Heart left ventricle (tissue), 16 donors: ENCODE measurements around the gene PSRC1. TPM values are rescaled to one million over a fixed set of nuclear protein-coding genes. Genes with fewer than 3 reads are reported as not detected.
"Not testable (repeated sequence)": the region's sequence is repeated elsewhere in the genome, so short reads cannot be mapped to it uniquely, and the experiment has no call there.

Experiments
- ATAC-seq, 4 donors: fragments of 200-7000 bp; cut with Tn5 transposase; one replicate each; pipeline ENCODE4 v1.9.1; 2020 to 2022; ENCODE audit warnings: moderate library complexity in 4 of 4, mild to moderate bottlenecking in 3 of 4, moderate number of reproducible peaks in 1 of 4
- DNase-seq, 5 donors: peaks; one replicate each; pipeline ENCODE4 v3.0.0-alpha.2; 2020
- H3K27ac ChIP-seq, 12 donors: fragments of 200-600 bp; sonication (generic) in 4 of 12; one replicate each; pipeline versions ENCODE4 v1.5.0 to v1.8.0; 2016 to 2022; ENCODE audit warnings: mild to moderate bottlenecking in 2 of 12
- H3K27me3 ChIP-seq, 9 donors: fragments of 200-600 bp; sonication (generic) in 2 of 9; one replicate each; pipeline versions ENCODE4 v1.5.1 to v1.8.0; 2016 to 2022; ENCODE audit warnings: mild to moderate bottlenecking in 3 of 9
- H3K36me3 ChIP-seq, 9 donors: fragments of 200-600 bp; sonication (generic) in 2 of 9; one replicate each; pipeline versions ENCODE4 v1.5.0 to v1.8.0; 2018 to 2022; ENCODE audit warnings: mild to moderate bottlenecking in 2 of 9
- H3K4me1 ChIP-seq, 12 donors: fragments of 200-600 bp; sonication (generic) in 4 of 12; one replicate each; pipeline versions ENCODE4 v1.5.0 to v1.8.0; 2016 to 2022; ENCODE audit warnings: mild to moderate bottlenecking in 3 of 12
- H3K4me3 ChIP-seq, 12 donors: fragments of 200-600 bp; sonication (generic) in 4 of 12; one replicate each; pipeline versions ENCODE4 v1.5.0 to v1.8.0; 2017 to 2022; ENCODE audit warnings: mild to moderate bottlenecking in 9 of 12, moderate library complexity in 4 of 12
- H3K9me3 ChIP-seq, 12 donors: fragments of 200-600 bp; sonication (generic) in 4 of 12; one replicate each; pipeline versions ENCODE4 v1.5.0 to v1.8.0; 2016 to 2022; ENCODE audit warnings: mild to moderate bottlenecking in 1 of 12
- POLR2A ChIP-seq, 2 donors: fragments of 450-650 bp; IDR thresholded peaks; one replicate each; pipeline ENCODE4 v1.6.1; 2017; ENCODE audit warnings: antibody characterized with exemption in 2 of 2, mild to moderate bottlenecking in 2 of 2, moderate library complexity in 2 of 2
- WGBS, 4 donors: extraction: QIAGEN DNeasy Blood & Tissue Kit in 2 of 4; methylation state at CpG; one replicate each; pipeline versions ENCODE4 v1.1.5 to v1.1.7; 2013 to 2018; 5-methylcytosine and 5-hydroxymethylcytosine counted together
- intact Hi-C, 10 donors: fragments of 100-400 bp; cut with DNase I; formaldehyde crosslinking; loops; one replicate each; pipeline versions ENCODE4 v1.11.1 to v1.14.2; 2022
- polyA plus RNA-seq, 2 donors: library from polyadenylated mRNA; stranded (reverse); fragments of 200-250 nt; gene quantifications; one replicate each; pipeline ENCODE4 v1.2.3, GENCODE V29; 2013
- total RNA-seq, 9 donors: library from RNA; depleted of rRNA in 2 of 9; stranded (reverse); fragments of >200 nt in 2 of 9; fragmentation: NEBNext Ultra II Directional in 3 of 9; extraction: Animal tissue kit (Norgen Biotek cat#: 25700) in 3 of 9; gene quantifications; one replicate each; pipeline versions ENCODE4 v1.1.0 to v1.2.4, GENCODE V29; 2016 to 2023
- TF ChIP-seq, protein P1 (sequence below), 12 donors: fragments of 200-600 bp; sonication (generic) in 4 of 12; IDR thresholded peaks; one replicate each; pipeline versions ENCODE4 v1.5.0 to v1.8.0; 2018 to 2022; ENCODE audit warnings: antibody characterized with exemption in 12 of 12, mild to moderate bottlenecking in 5 of 12
- donor health status: ischemic (EF 13 %, LVEDD 7.1; RV severe dilation, severe dysfunction).
- donor health status: healthy with polysubstance abuse.
- donor health status: DM: no; HTN: yes; CAD: no.
- donor health status: DM: no; HTN: no; CAD: no.
- donor health status: ischemic (EF 25% LVEDD 6.9; RV normal size, moderate dysfunction).
- donor health status: ischemic (EF 25% LVEDD 5.7; RV mildly dilated, moderate dysfunction).
- donor health status: healthy.
- donor health status: DM: yes; HTN: yes; CAD: no.
- donor health status: ischemic (EF 35%, LVEDD 5.7; RV mildly dilated, moderate dysfunction).
- donor health status: nonischemic (EF 11% LVEDD 7.7; RV severe dilation, severe dysfunction).
- donor health status: DM: yes; HTN: yes; CAD: no.
- donor health status: PGD.
- donor health status: ischemic (EF 29% LVEDD 5.4; RV normal size, mild dysfunction).
- donor health status: nonischemic (EF 23%, LVEDD 6.1; RV moderate dilation, normal function).

Gene PSRC1
- total and polyA plus RNA-seq, 11 donors = 0.23 to 3.6 (median 0.85) TPM; not detected in 1

DNA sequence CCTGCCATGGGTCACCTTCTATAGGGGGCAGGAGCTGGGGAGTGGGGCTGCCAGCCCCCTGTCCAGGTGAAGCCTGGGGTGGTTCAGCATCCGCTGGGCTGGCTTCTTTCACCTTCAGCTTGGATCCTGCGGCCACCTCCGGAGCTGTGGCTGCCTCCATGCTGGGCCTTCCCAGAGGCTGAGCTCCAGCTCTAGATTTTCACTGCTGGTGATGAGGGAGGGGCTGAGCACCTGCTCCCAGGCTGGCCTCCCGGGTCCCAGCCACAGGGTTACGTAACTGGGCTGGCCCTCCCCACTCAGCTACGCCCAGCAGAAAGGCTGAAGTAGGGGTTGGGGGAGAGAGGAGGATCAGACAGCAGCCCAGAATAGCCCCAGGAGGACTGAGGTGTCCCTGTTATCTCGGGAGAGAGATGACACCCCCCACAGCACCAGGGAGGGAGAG lies 23.9 kb upstream of the PSRC1 start, which contains the start of gene MYBPHL:
Gene MYBPHL (minus strand): TSS at position 180 of the 442 bp plus-strand sequence. CDS start 20 bp downstream, at position 160.
- intact Hi-C loops = no loop called here
- no peak within 1 kb of the TSS for H3K4me3 ChIP-seq
- 44 to 78% (median 61%) methylated on average over 5 to 7 of the region's 7 CpGs for WGBS, 4 donors
- no peak for TF ChIP-seq POLR2A (IDR thresholded peaks at IDR 0.05)
- TF ChIP-seq, protein P1, sequence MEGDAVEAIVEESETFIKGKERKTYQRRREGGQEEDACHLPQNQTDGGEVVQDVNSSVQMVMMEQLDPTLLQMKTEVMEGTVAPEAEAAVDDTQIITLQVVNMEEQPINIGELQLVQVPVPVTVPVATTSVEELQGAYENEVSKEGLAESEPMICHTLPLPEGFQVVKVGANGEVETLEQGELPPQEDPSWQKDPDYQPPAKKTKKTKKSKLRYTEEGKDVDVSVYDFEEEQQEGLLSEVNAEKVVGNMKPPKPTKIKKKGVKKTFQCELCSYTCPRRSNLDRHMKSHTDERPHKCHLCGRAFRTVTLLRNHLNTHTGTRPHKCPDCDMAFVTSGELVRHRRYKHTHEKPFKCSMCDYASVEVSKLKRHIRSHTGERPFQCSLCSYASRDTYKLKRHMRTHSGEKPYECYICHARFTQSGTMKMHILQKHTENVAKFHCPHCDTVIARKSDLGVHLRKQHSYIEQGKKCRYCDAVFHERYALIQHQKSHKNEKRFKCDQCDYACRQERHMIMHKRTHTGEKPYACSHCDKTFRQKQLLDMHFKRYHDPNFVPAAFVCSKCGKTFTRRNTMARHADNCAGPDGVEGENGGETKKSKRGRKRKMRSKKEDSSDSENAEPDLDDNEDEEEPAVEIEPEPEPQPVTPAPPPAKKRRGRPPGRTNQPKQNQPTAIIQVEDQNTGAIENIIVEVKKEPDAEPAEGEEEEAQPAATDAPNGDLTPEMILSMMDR (IDR thresholded peaks at IDR 0.05) = no peak
- ATAC-seq (peak in 3 of 4 donors; percentile 2 to 10 (median 7)), DNase-seq (no peak)
- peak within 1 kb of the TSS in 11 of 12 donors; percentile 1 to 72 (median 54) for H3K27ac ChIP-seq
- peaks cover 0 to 48% (median 25%) of the 10 kb centered on the region in 12 donors for H3K4me1 ChIP-seq
- H3K9me3 ChIP-seq = no peaks in the 10 kb centered on the region
- H3K27me3 ChIP-seq = peaks cover 0 to 3% (median 0%) of the 10 kb centered on the region in 9 donors
- H3K36me3 ChIP-seq = peaks cover 0 to 26% (median 6%) of the 10 kb centered on the region in 9 donors

DNA sequence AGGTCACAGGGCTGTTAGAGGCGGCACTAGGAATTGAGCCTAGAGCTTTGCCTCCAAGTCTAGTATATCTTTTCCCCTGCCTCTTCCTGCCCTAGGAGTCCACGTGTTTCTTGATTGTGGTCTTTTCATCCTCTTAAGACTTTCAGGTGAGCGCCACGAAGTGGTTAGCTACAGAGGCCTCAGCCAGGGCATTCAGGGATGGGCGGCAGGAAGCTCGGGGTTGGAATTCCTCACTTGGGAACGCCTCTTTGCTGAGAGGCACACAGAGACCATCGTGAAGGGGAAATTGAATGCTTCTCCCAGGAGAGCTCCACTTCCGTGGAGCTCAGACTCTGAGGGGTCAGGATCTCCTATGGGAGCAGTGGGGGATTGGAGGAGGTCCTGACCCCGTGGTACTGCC lies 23.0 kb upstream of the PSRC1 start:
- H3K27me3 ChIP-seq, intact Hi-C loops, DNase-seq, H3K9me3 ChIP-seq, H3K4me3 ChIP-seq, ATAC-seq: not testable (repeated sequence)
- WGBS, 4 donors = 59 to 69% (median 64%) methylated on average over 9 to 10 of the region's 10 CpGs
- H3K36me3 ChIP-seq = peaks cover 0 to 18% (median 0%) of the 10 kb centered on the region in 9 donors
- peak overlapping the region in 3 of 12 donors; percentile 2 to 61 (median 60) for H3K27ac ChIP-seq
- H3K4me1 ChIP-seq = peaks cover 0 to 48% (median 25%) of the 10 kb centered on the region in 12 donors

GRCh38 chr1:109304226-109304920 lies 21.4 kb upstream of the PSRC1 start:
- H3K9me3 ChIP-seq = no peaks in the 10 kb centered on the region
- no peak for TF ChIP-seq POLR2A (IDR thresholded peaks at IDR 0.05)
- TF ChIP-seq, protein P1 (IDR thresholded peaks at IDR 0.05) = no peak
- ATAC-seq = peak in 3 of 4 donors; percentile 31 to 61 (median 61)
- DNase-seq = no peak
- no peak overlapping the region for H3K4me3 ChIP-seq
- peaks cover 0 to 7% (median 0%) of the 10 kb centered on the region in 9 donors for H3K36me3 ChIP-seq
- peak overlapping the region in 11 of 12 donors; percentile 10 to 61 (median 40) for H3K27ac ChIP-seq
- H3K4me1 ChIP-seq = peaks cover 0 to 58% (median 32%) of the 10 kb centered on the region in 12 donors
- intact Hi-C loops = no loop called here
- peaks cover 0 to 3% (median 0%) of the 10 kb centered on the region in 9 donors for H3K27me3 ChIP-seq
- WGBS, 4 donors = 36 to 62% (median 45%) methylated on average over 8 of the region's 8 CpGs

- peaks cover 0 to 59% (median 37%) of the 10 kb centered on the region in 12 donors for H3K4me1 ChIP-seq
- intact Hi-C loops = no loop called here
- no peaks in the 10 kb centered on the region for H3K9me3 ChIP-seq
- WGBS, 4 donors = 82 to 91% (median 89%) methylated on average over 5 of the region's 5 CpGs
- H3K27me3 ChIP-seq = peaks cover 0 to 3% (median 0%) of the 10 kb centered on the region in 9 donors
- H3K4me3 ChIP-seq = no peak overlapping the region
- DNase-seq (no peak), ATAC-seq (no peak)
- TF ChIP-seq, protein P1 (IDR thresholded peaks at IDR 0.05) = no peak
- no peak for TF ChIP-seq POLR2A (IDR thresholded peaks at IDR 0.05)
- H3K27ac ChIP-seq = no peak overlapping the region
- H3K36me3 ChIP-seq = no peaks in the 10 kb centered on the region
Measured at GRCh38 chr1:109301874-109302273, 18.9 kb upstream of the PSRC1 start.
